Measurements from ENCODE around the gene GOLGB1. TPM values are rescaled to one million over a fixed set of nuclear protein-coding genes. Genes with fewer than 3 reads are reported as not detected.
"Not testable (repeated sequence)": the region's sequence is repeated elsewhere in the genome, so short reads cannot be mapped to it uniquely, and the experiment has no call there.

GOLGB1 gene
- total and polyA plus RNA-seq, 10 of the 15 experiments (the other 5 are each of a cell fraction or from before 2014, with no cell fraction given), result 7.4 to 34.5 (median 21.8) TPM

GRCh38 chr3:121747976-121748375 lies 1.6 kb downstream of the GOLGB1 start:
- H3K4me1 ChIP-seq (ENCODE audit: control insufficient read depth, insufficient read depth, low read length), result no peaks in the 10 kb centered on the region
- H3K9me3 ChIP-seq (replicated peaks; ENCODE audit: control insufficient read depth, insufficient read depth, low read length), result no peaks in the 10 kb centered on the region
- H3K27me3 ChIP-seq (replicated peaks in 1 of 2; ENCODE audit: control insufficient read depth in 2 of 2, insufficient read depth in 2 of 2, low read length in 1 of 2), result no peaks in the 10 kb centered on the region
- FAIRE-seq (no peak), ATAC-seq (no peak), DNase-seq (ENCODE audit: low read depth, low spot score) (no peak)
- RAD21 ChIA-PET (ENCODE audit: unreplicated experiment), result interaction anchor here (0.6 to 1.8 kb wide), 5 partner anchors 10 to 87 kb away, joined by 3 to 5 read pairs (median 4); partner anchors contain the start of gene HCLS1
- peaks cover 39% of the 10 kb centered on the region for H3K79me2 ChIP-seq (ENCODE audit: control insufficient read depth, insufficient read depth, low read length)
- peak overlapping the region; percentile 88 for H3K4me2 ChIP-seq (ENCODE audit: control insufficient read depth, insufficient read depth)
- WGBS (ENCODE audit: insufficient coverage, insufficient replicate concordance, low lambda C conversion rate, missing lambda C conversion rate), result 47% methylated on average over 3 of the region's 3 CpGs
- H2AFZ ChIP-seq (ENCODE audit: control insufficient read depth, low read depth, low read length), result no peak overlapping the region
- no peak overlapping the region for H3K27ac ChIP-seq (ENCODE audit: control insufficient read depth, insufficient read depth)
- POLR2A ChIA-PET, result interaction anchor here (0.9 to 2.9 kb wide), 8 partner anchors 11 to 318 kb away, joined by 3 to 8 read pairs (median 3); partner anchors contain the start of genes EAF2 and IQCB1
- in situ Hi-C loops (cut with MboI), result no loop called here
- no peak overlapping the region for H3K9ac ChIP-seq (ENCODE audit: control insufficient read depth, insufficient read depth, low read length)
- SMC1A ChIA-PET (ENCODE audit: uncharacterized antibody, unreplicated experiment), result interaction anchor here (0.7 to 1.5 kb wide), 10 partner anchors 9 to 201 kb away, joined by 3 to 6 read pairs (median 3); partner anchors contain the start of gene HCLS1
- H3K4me3 ChIP-seq, result peak overlapping the region; percentile 91
- no peaks in the 10 kb centered on the region for H3K36me3 ChIP-seq (ENCODE audit: control insufficient read depth in 2 of 2, insufficient read depth in 2 of 2, low read length in 1 of 2)
- BruUV-seq (replicated peaks), result no TSS peak
- no peaks in the 10 kb centered on the region for H4K20me1 ChIP-seq (ENCODE audit: control insufficient read depth, insufficient read depth)
- TF ChIP-seq EZH2 (IDR thresholded peaks at IDR 0.05; ENCODE audit: borderline replicate concordance, control insufficient read depth, low read depth, low read length) (no peak), TCF7 (IDR thresholded peaks at IDR 0.05; ENCODE audit: borderline replicate concordance) (no peak), STAT1 (conservative IDR thresholded peaks at IDR 0.05) (no peak), POLR2AphosphoS5 (IDR thresholded peaks at IDR 0.05; ENCODE audit: low read length) (no peak), HDGF (IDR thresholded peaks at IDR 0.05) (no peak), CHD4 (IDR thresholded peaks at IDR 0.05) (no peak), BMI1 (IDR thresholded peaks at IDR 0.05; ENCODE audit: borderline replicate concordance) (no peak), CBFB (IDR thresholded peaks at IDR 0.05; ENCODE audit: low read depth) (no peak), PAX5 (IDR thresholded peaks at IDR 0.05; ENCODE audit: borderline replicate concordance, low read depth, low read length) (no peak)
- intact Hi-C loops (cut with micrococcal nuclease; ENCODE audit: unreplicated experiment), result loop anchor here (2.0 to 5.0 kb wide), 3 partner anchors 87 to 201 kb away; partner anchors contain the start of genes EAF2, HCLS1, IQCB1 and POLQ
- CTCF ChIA-PET, result interaction anchor here (1.6 to 2.0 kb wide), 2 partner anchors 12 to 14 kb away, joined by 3 to 4 read pairs; no protein-coding TSS in a partner anchor

- H3K79me2 ChIP-seq (ENCODE audit: control insufficient read depth, insufficient read depth, low read length), result peaks cover 28% of the 10 kb centered on the region
- BruUV-seq (replicated peaks); H3K36me3 ChIP-seq (ENCODE audit: control insufficient read depth in 2 of 2, insufficient read depth in 2 of 2, low read length in 1 of 2); intact Hi-C loops (cut with micrococcal nuclease; ENCODE audit: unreplicated experiment); RAD21 ChIA-PET (ENCODE audit: unreplicated experiment); in situ Hi-C loops (cut with MboI); FAIRE-seq; H3K4me2 ChIP-seq (ENCODE audit: control insufficient read depth, insufficient read depth); H3K4me1 ChIP-seq (ENCODE audit: control insufficient read depth, insufficient read depth, low read length); H3K27me3 ChIP-seq (replicated peaks in 1 of 2; ENCODE audit: control insufficient read depth in 2 of 2, insufficient read depth in 2 of 2, low read length in 1 of 2); DNase-seq (ENCODE audit: low read depth, low spot score); POLR2A ChIA-PET; SMC1A ChIA-PET (ENCODE audit: uncharacterized antibody, unreplicated experiment); CTCF ChIA-PET; H3K9ac ChIP-seq (ENCODE audit: control insufficient read depth, insufficient read depth, low read length); H4K20me1 ChIP-seq (ENCODE audit: control insufficient read depth, insufficient read depth); H3K27ac ChIP-seq (ENCODE audit: control insufficient read depth, insufficient read depth); H3K4me3 ChIP-seq; ATAC-seq; H3K9me3 ChIP-seq (replicated peaks; ENCODE audit: control insufficient read depth, insufficient read depth, low read length); H2AFZ ChIP-seq (ENCODE audit: control insufficient read depth, low read depth, low read length): not testable (repeated sequence)
- WGBS (ENCODE audit: insufficient coverage, insufficient replicate concordance, low lambda C conversion rate, missing lambda C conversion rate), result 91% methylated on average over 2 of the region's 2 CpGs
Measured at GRCh38 chr3:121743106-121743505, 6.4 kb downstream of the GOLGB1 start.

Data from GM12878 (cell line).